RWPE1 (cell line): ENCODE results near the gene ASPA.

ENCODE experiments used
- CTCF ChIA-PET: fragments of 350-600 bp; sonication (Branson Sonifier 250); formaldehyde crosslinking; extraction: SDS; loops from one replicate; lab custom pipeline; 2021; lab: Yijun Ruan, JAX
- POLR2A ChIA-PET: fragments of 400-600 bp; formaldehyde crosslinking; extraction: SDS; loops from one replicate; lab custom pipeline; 2020; ENCODE audit warnings: antibody characterized with exemption; ENCODE audit not compliant: low non-redundant PET; lab: Yijun Ruan, JAX
- DNase-seq: peaks from one replicate; pipeline ENCODE4 v3.0.0; 2012; ENCODE audit warnings: low spot score
- H3K27ac ChIP-seq: fragments of 450-650 bp; 2 replicates; pipeline ENCODE4 v1.5.1; 2017
- TF ChIP-seq, protein P1 (sequence below): fragments of 450-650 bp; conservative IDR thresholded peaks from 2 replicates; pipeline ENCODE4 v1.5.1; 2017; ENCODE audit warnings: low read depth, mild to moderate bottlenecking

The ASPA gene

DNA sequence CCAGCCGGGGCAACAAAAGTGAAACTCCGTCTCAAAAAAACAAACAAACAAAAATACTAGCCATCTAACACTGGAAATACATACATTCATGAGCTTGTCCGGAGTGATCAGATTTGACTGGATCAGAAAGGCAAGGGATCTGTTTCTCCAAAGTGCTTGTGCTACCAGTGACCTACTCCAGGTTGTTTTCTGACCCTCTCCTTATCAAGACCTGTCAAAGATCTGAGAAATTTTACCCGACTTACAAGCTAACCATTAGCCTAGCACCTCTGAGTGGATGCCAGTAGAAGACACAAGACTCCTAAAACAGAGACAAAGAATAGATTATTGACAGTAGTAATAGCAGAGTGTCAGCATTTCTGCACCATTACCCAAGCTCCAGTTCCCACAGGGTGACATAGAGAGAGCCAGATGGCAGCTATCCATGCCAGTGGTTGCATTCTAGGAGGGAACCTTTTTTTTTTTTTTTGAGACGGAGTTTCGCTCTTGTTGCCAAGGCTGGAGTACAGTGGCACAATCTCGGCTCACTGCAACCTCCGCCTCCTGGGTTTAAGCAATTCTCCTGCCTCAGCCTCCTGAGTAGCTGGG, 9.8 kb downstream of the ASPA start:
- no peak for DNase-seq
- ChIA-PET CTCF (no interaction called here), POLR2A (no interaction called here)
- TF ChIP-seq, protein P1, sequence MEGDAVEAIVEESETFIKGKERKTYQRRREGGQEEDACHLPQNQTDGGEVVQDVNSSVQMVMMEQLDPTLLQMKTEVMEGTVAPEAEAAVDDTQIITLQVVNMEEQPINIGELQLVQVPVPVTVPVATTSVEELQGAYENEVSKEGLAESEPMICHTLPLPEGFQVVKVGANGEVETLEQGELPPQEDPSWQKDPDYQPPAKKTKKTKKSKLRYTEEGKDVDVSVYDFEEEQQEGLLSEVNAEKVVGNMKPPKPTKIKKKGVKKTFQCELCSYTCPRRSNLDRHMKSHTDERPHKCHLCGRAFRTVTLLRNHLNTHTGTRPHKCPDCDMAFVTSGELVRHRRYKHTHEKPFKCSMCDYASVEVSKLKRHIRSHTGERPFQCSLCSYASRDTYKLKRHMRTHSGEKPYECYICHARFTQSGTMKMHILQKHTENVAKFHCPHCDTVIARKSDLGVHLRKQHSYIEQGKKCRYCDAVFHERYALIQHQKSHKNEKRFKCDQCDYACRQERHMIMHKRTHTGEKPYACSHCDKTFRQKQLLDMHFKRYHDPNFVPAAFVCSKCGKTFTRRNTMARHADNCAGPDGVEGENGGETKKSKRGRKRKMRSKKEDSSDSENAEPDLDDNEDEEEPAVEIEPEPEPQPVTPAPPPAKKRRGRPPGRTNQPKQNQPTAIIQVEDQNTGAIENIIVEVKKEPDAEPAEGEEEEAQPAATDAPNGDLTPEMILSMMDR = no peak
- H3K27ac ChIP-seq = no peak overlapping the region

DNA sequence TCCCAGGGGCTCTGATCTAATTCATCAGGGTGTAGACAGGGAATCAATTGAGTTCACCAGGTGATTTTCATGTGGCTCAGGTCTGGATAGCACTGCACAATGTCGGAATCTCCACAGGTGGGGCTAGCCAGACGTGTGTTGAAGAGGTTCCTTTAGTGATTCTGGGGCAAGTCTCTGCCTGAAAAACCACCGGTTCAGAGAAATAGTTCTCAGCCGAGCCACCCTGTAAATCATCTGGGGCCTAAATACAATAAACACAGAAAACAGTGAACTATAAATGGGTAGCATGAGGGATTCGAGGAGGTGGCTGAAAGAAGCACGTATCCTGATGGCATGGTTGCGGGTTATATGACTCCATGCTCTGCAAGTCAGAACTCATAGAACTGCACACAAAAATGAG, 21.3 kb downstream of the ASPA start:
- TF ChIP-seq, protein P1 = no peak

DNA sequence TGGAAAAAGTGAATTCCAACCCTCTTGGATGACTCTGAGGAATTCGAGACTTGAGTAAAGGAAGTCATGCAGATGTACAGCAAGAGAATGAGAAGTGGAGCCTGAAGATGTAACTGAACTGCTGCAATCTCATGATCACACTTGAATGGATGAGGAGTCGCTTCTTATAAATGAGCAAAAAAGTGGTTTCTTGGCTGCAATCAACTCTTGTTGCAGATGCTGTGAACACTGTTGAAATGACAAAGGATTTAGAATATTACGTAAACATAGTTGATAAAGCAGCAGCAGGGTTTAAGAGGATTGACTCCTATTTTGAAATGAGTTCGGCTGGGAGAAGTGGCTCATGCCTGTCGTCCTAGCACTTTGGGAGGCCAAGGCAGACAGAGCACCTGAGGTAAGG, 25.5 kb downstream of the ASPA start:
- no peak for DNase-seq
- no peak overlapping the region for H3K27ac ChIP-seq
- ChIA-PET POLR2A (no interaction called here), CTCF (interaction anchor here (0.7 kb wide), 1 partner anchor 124 kb away, joined by 3 read pairs; no protein-coding TSS in a partner anchor)
- TF ChIP-seq, protein P1 = no peak

More for the DNA sequence above, 21.3 kb downstream of the ASPA start:
- ChIA-PET POLR2A (no interaction called here), CTCF (no interaction called here)
- no peak for DNase-seq
- no peak overlapping the region for H3K27ac ChIP-seq

DNA sequence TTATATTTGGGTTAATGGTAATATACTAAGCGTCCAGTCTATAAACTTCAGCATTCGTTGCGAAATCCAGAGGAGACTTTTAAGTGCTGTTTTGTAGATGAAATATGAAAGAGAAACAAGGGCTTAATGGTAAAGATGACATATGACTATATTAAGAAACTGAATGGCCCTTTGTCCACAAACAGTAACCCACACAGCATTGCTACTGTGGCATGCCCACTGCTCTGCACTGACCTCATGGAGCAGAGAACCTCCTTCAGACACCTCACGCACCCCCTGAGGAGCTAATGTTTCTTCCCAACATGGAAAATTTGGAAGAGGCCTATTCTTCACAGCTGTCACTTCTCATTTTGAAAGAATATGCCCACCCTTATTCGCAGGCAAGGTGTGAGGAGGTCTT, 26.7 kb downstream of the ASPA start:
- CTCF ChIA-PET = no interaction called here

DNA sequence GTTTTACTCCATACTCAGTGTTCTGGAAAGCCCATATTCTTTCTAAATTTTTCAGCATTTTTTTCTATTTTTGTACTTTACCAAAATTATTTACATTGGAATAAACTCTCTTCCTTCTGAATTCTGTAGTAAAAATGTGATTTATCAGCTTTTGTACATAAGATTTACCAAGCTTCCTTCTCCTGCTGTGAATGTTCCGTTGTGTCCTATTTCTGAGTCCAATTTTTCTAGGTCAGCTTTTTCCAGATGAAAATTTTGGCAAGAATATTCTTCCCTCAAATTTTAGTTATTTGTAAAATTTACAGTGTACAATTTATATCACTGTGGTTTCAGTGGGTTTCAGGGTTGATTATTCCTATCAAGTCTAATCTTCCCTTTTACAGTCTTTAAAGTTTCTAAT, 27.5 kb downstream of the ASPA start:
- ChIA-PET CTCF (no interaction called here), POLR2A (no interaction called here)
- TF ChIP-seq, protein P1 = no peak
- no peak for DNase-seq
- no peak overlapping the region for H3K27ac ChIP-seq

More for the DNA sequence above, 26.7 kb downstream of the ASPA start:
- no peak for DNase-seq
- H3K27ac ChIP-seq = no peak overlapping the region
- TF ChIP-seq, protein P1 = no peak
- POLR2A ChIA-PET = no interaction called here

DNA sequence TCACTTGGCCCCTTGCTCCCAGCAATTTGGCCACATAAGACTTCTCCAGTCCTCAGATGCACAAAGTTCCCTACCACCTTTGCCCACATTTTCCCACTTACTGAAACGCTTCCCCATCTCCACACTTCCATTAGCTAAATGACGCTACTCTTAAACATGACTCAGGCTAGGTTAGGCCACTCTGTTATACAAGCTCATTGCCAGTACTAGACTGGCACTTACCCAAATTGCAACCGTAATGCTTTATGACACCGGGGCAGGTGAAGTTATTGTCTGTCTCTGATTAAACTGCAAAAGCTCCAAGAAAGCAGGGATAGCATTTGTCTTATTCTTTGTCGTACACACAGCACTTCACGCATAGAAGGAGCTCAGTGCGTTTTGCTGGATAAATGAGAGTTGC, 29.2 kb downstream of the ASPA start:
- POLR2A ChIA-PET = no interaction called here

More for the DNA sequence above, 29.2 kb downstream of the ASPA start:
- TF ChIP-seq, protein P1 = no peak
- no peak overlapping the region for H3K27ac ChIP-seq
- DNase-seq = no peak
- CTCF ChIA-PET = interaction anchor here (0.7 kb wide), 1 partner anchor 143 kb away, joined by 3 read pairs; no protein-coding TSS in a partner anchor
